Endothelial cell of umbilical vein (primary cell): Measurements from ENCODE around the gene PSG4. TPM values are rescaled to one million over a fixed set of nuclear protein-coding genes. Genes with fewer than 3 reads are reported as not detected.
"Not testable (repeated sequence)": the region's sequence is repeated elsewhere in the genome, so short reads cannot be mapped to it uniquely, and the experiment has no call there.

Experiments
- BruUV-seq: library from RNA; stranded (reverse); fragments of 400-500 nt; replicated peaks from 2 replicates; lab custom pipeline; 2021; lab: Mats Ljungman, UMichigan
- CTCF ChIA-PET: fragments of 300-600, 350-600 bp; sonication (Branson Sonifier 250); formaldehyde crosslinking; loops from one replicate; lab custom pipeline; 2021; ENCODE audit warnings: antibody characterized with exemption, inconsistent platforms; lab: Charles Lee
- POLR2A ChIA-PET: fragments of 300-600, 350-600 bp; sonication (Branson Sonifier 250); formaldehyde crosslinking; loops from one replicate; lab custom pipeline; 2021; ENCODE audit warnings: antibody characterized with exemption, inconsistent platforms; lab: Charles Lee
- DNase-seq: peaks from one replicate; pipeline ENCODE4 v3.0.0-alpha.2; 2011; ENCODE audit warnings: low read depth, low spot score
- FAIRE-seq: peaks from 2 replicates; lab custom pipeline; 2011; peaks lifted over from hg19 to GRCh38; lab: Jason Lieb, UNC
- H2AFZ ChIP-seq: 2 replicates; pipeline ENCODE4 v1.6.0; 2012; ENCODE audit warnings: low read depth, low read length, control low read depth, inconsistent platforms
- H3K27ac ChIP-seq: 2 replicates; pipeline ENCODE4 v1.5.1; 2011; ENCODE audit warnings: low read depth, mild to moderate bottlenecking, control low read depth, low read length, moderate library complexity; ENCODE audit not compliant: insufficient read depth
- H3K27me3 ChIP-seq, 2 experiments: 2 replicates each; pipeline versions ENCODE4 v1.6.0 to v1.6.1; 2011; ENCODE audit warnings: low read length in 2 of 2, mixed read lengths in 1 of 2; ENCODE audit not compliant: control insufficient read depth in 2 of 2, insufficient read depth in 2 of 2
- H3K36me3 ChIP-seq, 2 experiments: 2 replicates in 1 of 2; 3 replicates in 1 of 2; pipeline ENCODE4 v1.5.1; 2011; ENCODE audit warnings: low read length in 2 of 2, mild to moderate bottlenecking in 1 of 2, moderate library complexity in 1 of 2; ENCODE audit not compliant: control insufficient read depth in 2 of 2, insufficient read depth in 2 of 2; ENCODE audit errors: extremely low read depth in 1 of 2
- H3K4me1 ChIP-seq: 3 replicates; pipeline ENCODE4 v1.5.1; 2011; ENCODE audit warnings: mild to moderate bottlenecking, low read length; ENCODE audit not compliant: control insufficient read depth, insufficient read depth; ENCODE audit errors: extremely low read depth
- H3K4me2 ChIP-seq: 2 replicates; pipeline ENCODE4 v1.6.1; 2011; ENCODE audit warnings: low read length, control low read depth, mixed read lengths; ENCODE audit not compliant: insufficient read depth
- H3K4me3 ChIP-seq, 3 experiments: fragments of 200-600 bp in 1 of 3; sonication (generic), shearing (Covaris generic) in 1 of 3; replicated peaks in 1 of 3; 2 replicates each; pipeline ENCODE4 v1.5.1; 2011 to 2016; ENCODE audit warnings: control low read depth in 3 of 3, low read length in 3 of 3, mild to moderate bottlenecking in 2 of 3, inconsistent platforms in 1 of 3, low read depth in 1 of 3, moderate library complexity in 1 of 3; ENCODE audit not compliant: insufficient read depth in 1 of 3
- H3K79me2 ChIP-seq: 2 replicates; pipeline ENCODE4 v1.6.0; 2012; ENCODE audit warnings: low read length, inconsistent platforms; ENCODE audit not compliant: control insufficient read depth, insufficient read depth
- H3K9ac ChIP-seq: replicated peaks from 2 replicates; pipeline ENCODE3; 2011; ENCODE audit warnings: low read length, control low read depth; ENCODE audit not compliant: insufficient read depth; ENCODE audit errors: extremely low read depth
- H3K9me1 ChIP-seq: replicated peaks from 3 replicates; pipeline ENCODE4 v1.6.0; 2011; ENCODE audit warnings: mild to moderate bottlenecking, low read length; ENCODE audit not compliant: control insufficient read depth, insufficient read depth; ENCODE audit errors: extremely low read depth
- H3K9me3 ChIP-seq: replicated peaks from 2 replicates; pipeline ENCODE4 v1.5.1; 2012; ENCODE audit warnings: low read length, inconsistent platforms; ENCODE audit not compliant: control insufficient read depth, insufficient read depth
- H4K20me1 ChIP-seq: replicated peaks from 2 replicates; pipeline ENCODE3; 2011; ENCODE audit warnings: mild to moderate bottlenecking, low read length; ENCODE audit not compliant: control insufficient read depth, insufficient read depth; ENCODE audit errors: extremely low read depth
- EZH2 ChIP-seq: IDR thresholded peaks from 2 replicates; pipeline ENCODE4 v1.6.1; 2012; ENCODE audit warnings: borderline replicate concordance, low read depth, mild to moderate bottlenecking, moderate library complexity, low read length, inconsistent platforms; ENCODE audit not compliant: severe bottlenecking
- FOS ChIP-seq: IDR thresholded peaks from 2 replicates; pipeline ENCODE4 v1.6.1; 2011; ENCODE audit warnings: mild to moderate bottlenecking, low read length, moderate library complexity, borderline replicate concordance; ENCODE audit not compliant: insufficient read depth
- GATA2 ChIP-seq: IDR thresholded peaks from 2 replicates; pipeline ENCODE4 v1.7.0; 2011; ENCODE audit warnings: low read depth, mild to moderate bottlenecking, moderate library complexity, mixed read lengths, low read length; ENCODE audit not compliant: insufficient read length, insufficient read depth
- JUN ChIP-seq: IDR thresholded peaks from 2 replicates; pipeline ENCODE4 v1.6.1; 2011; ENCODE audit warnings: borderline replicate concordance, low read depth; ENCODE audit not compliant: insufficient read length, insufficient read depth
- MYC ChIP-seq: IDR thresholded peaks from one replicate; pipeline ENCODE4 v1.6.1; 2011; ENCODE audit warnings: mild to moderate bottlenecking, low read depth, low read length
- POLR2A ChIP-seq: IDR thresholded peaks from 2 replicates; pipeline ENCODE4 v1.6.1; 2012; ENCODE audit warnings: low read depth, mild to moderate bottlenecking, control low read depth, low read length
- POLR2AphosphoS5 ChIP-seq: IDR thresholded peaks from 2 replicates; pipeline ENCODE4 v1.6.1; 2012; ENCODE audit warnings: low read depth, mild to moderate bottlenecking, control low read depth, low read length, moderate library complexity; ENCODE audit not compliant: insufficient read depth
- dilution Hi-C: fragments of 300-500 bp; cut with MboI; formaldehyde crosslinking; loops from one replicate; pipeline ENCODE4 v1.15.0; 2019; ENCODE audit warnings: low sequenced_read_pairs; ENCODE audit not compliant: extremely low pct_ligation_motif_present
- intact Hi-C: fragments of 100-400 bp; cut with micrococcal nuclease; formaldehyde crosslinking; loops from one replicate; pipeline ENCODE4 v1.10.0; 2022
- polyA plus RNA-seq, 4 experiments: library from polyadenylated mRNA; depleted of rRNA in 3 of 4; stranded (reverse) in 3 of 4; unstranded in 1 of 4; fragments of >200 nt; gene quantifications; 2 replicates each; pipeline versions ENCODE4 v1.2.1 to v1.2.3, GENCODE V29; 2011 to 2012; ENCODE audit warnings: missing spikeins in 1 of 4
- total RNA-seq: library from RNA; stranded (reverse); gene quantifications from 2 replicates; pipeline ENCODE4 v1.2.3, GENCODE V29; 2021
- TF ChIP-seq, protein P1 (sequence below), 2 donors: IDR thresholded peaks; 1 replicate in 1 of 2; 2 replicates in 1 of 2; pipeline ENCODE4 v1.5.1; 2011; ENCODE audit warnings: low read length in 2 of 2, mild to moderate bottlenecking in 2 of 2, moderate library complexity in 2 of 2, control low read depth in 1 of 2, inconsistent platforms in 1 of 2, low read depth in 1 of 2; ENCODE audit not compliant: insufficient read depth in 1 of 2; ENCODE audit errors: extremely low read depth in 1 of 2
- TF ChIP-seq, protein P2 (sequence below): IDR thresholded peaks from 2 replicates; pipeline ENCODE4 v1.6.1; 2011; ENCODE audit not compliant: insufficient read depth, insufficient read length

The PSG4 gene
- total and polyA plus RNA-seq, 2 donors (not counting 3 experiments of a cell fraction or from before 2014, with no cell fraction given), result 0.29 to 3.6 TPM

DNA sequence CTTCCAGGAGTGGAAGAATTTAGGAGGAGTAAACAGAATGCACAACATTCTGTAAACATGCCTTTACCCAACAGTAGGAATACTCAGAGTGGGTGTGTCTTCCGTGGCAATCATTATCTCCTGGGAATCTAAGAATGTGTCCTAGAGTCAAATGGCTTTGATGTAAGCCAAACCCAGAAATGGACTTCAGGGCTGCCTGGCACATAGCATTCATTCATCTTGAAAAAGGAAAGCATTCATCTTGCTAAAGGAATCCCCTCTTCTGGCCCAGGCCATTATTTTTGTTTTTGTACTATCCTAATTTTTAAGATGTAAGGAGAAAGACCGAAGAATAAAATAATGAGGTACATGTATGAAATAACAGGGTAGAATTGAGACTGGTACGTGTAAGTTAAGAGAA lies 42.3 kb downstream of the PSG4 start:
- H3K9me3 ChIP-seq, intact Hi-C loops, H3K9ac ChIP-seq, CTCF ChIA-PET, H2AFZ ChIP-seq, H3K79me2 ChIP-seq, BruUV-seq, H3K27me3 ChIP-seq, H4K20me1 ChIP-seq, H3K36me3 ChIP-seq, H3K27ac ChIP-seq, H3K4me2 ChIP-seq, FAIRE-seq, H3K4me1 ChIP-seq, dilution Hi-C loops, POLR2A ChIA-PET, H3K9me1 ChIP-seq, H3K4me3 ChIP-seq, DNase-seq: not testable (repeated sequence)

DNA sequence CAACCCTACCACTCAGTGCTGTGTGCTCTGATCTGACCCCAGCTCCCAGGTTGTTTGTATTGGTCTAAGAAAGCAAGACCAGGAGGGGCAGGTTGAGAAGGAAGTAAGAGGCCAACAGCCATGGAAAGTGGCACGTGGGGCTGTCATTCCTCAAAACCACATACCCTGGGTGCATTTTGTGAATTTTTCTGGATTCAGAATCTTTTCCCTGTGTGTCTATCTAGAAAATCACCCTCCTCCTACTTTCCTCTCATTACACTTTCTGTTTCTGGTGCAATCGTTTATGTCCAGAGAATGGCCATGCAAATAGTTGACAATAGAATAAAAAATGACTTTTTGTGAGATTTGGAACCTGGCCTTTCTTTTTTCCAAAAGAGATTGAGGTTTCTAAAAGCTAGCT lies 43.2 kb downstream of the PSG4 start:
- intact Hi-C loops, BruUV-seq, H3K9me3 ChIP-seq, H2AFZ ChIP-seq, H3K79me2 ChIP-seq, H3K36me3 ChIP-seq, POLR2A ChIA-PET, H3K4me1 ChIP-seq, H4K20me1 ChIP-seq, DNase-seq, dilution Hi-C loops, H3K9ac ChIP-seq, FAIRE-seq, H3K4me3 ChIP-seq, H3K27me3 ChIP-seq, H3K9me1 ChIP-seq, H3K4me2 ChIP-seq, H3K27ac ChIP-seq, CTCF ChIA-PET: not testable (repeated sequence)

DNA sequence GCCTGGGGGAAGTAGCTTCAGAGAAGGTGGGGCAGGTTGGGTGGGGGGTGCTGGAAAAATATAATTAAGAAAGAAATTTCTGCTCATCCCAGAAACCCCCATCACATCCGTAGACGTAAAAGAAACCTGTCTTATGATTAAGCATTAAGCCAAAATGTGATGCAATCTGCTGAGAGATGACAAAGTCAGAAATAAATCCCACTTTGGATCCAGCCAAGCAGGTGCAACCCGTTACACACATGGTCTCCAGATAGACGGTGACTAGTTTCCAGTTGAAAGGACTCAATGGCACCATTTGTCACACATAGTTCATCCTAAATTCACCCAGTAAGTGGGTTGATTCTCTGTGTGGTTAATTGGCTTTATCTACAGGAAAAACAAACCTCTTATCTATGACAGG lies 53.2 kb downstream of the PSG4 start:
- Histone ChIP-seq H3K4me1 (no peaks in the 10 kb centered on the region), H3K4me2 (no peak overlapping the region), H3K9me1 (no peaks in the 10 kb centered on the region), H3K79me2 (no peaks in the 10 kb centered on the region), H3K4me3 (no peak overlapping the region), H4K20me1 (no peaks in the 10 kb centered on the region), H3K9ac (no peak overlapping the region), H3K9me3 (no peaks in the 10 kb centered on the region), H3K27ac (no peak overlapping the region), H2AFZ (no peak overlapping the region), H3K36me3 (no peaks in the 10 kb centered on the region), H3K27me3 (no peaks in the 10 kb centered on the region)
- no peak for DNase-seq
- TF ChIP-seq GATA2 (no peak), POLR2A (no peak), EZH2 (no peak), FOS (no peak), MYC (no peak), JUN (no peak), POLR2AphosphoS5 (no peak)
- TF ChIP-seq, protein P1, sequence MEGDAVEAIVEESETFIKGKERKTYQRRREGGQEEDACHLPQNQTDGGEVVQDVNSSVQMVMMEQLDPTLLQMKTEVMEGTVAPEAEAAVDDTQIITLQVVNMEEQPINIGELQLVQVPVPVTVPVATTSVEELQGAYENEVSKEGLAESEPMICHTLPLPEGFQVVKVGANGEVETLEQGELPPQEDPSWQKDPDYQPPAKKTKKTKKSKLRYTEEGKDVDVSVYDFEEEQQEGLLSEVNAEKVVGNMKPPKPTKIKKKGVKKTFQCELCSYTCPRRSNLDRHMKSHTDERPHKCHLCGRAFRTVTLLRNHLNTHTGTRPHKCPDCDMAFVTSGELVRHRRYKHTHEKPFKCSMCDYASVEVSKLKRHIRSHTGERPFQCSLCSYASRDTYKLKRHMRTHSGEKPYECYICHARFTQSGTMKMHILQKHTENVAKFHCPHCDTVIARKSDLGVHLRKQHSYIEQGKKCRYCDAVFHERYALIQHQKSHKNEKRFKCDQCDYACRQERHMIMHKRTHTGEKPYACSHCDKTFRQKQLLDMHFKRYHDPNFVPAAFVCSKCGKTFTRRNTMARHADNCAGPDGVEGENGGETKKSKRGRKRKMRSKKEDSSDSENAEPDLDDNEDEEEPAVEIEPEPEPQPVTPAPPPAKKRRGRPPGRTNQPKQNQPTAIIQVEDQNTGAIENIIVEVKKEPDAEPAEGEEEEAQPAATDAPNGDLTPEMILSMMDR (IDR thresholded peaks at IDR 0.05; ENCODE audit: extremely low read depth in 1 of 2, insufficient read depth in 1 of 2, low read depth in 1 of 2, low read length in 2 of 2), result no peak
- TF ChIP-seq, protein P2, sequence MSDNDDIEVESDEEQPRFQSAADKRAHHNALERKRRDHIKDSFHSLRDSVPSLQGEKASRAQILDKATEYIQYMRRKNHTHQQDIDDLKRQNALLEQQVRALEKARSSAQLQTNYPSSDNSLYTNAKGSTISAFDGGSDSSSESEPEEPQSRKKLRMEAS, result no peak
- CTCF ChIA-PET, result no interaction called here
- intact Hi-C loops, result no loop called here
- POLR2A ChIA-PET, result no interaction called here
- FAIRE-seq, result no peak
- no TSS peak for BruUV-seq
- dilution Hi-C loops, result no loop called here
